NCI-H345 treated with DMSO at 0.1 percent for 48 hours (cell line): ENCODE results near the gene AP3S2.
"Not testable (repeated sequence)": the region's sequence is repeated elsewhere in the genome, so short reads cannot be mapped to it uniquely, and the experiment has no call there.

Source experiments
- DNase-seq: peaks from one replicate; lab custom pipeline; 2025; ENCODE audit not compliant: unreplicated experiment; lab: John Stamatoyannopoulos, UW

Gene AP3S2

GRCh38 chr15:89903858-89904130, 10.0 kb upstream of the AP3S2 start:
- no peak for DNase-seq

- no peak for DNase-seq
Measured at GRCh38 chr15:89903015-89903857, 9.4 kb upstream of the AP3S2 start.

- DNase-seq = no peak
Measured at GRCh38 chr15:89900849-89901248, 7.1 kb upstream of the AP3S2 start.

- DNase-seq = no peak
Measured at GRCh38 chr15:89899951-89900567, 6.3 kb upstream of the AP3S2 start.

GRCh38 chr15:89899295-89899945, 5.6 kb upstream of the AP3S2 start:
- no peak for DNase-seq

- peak; percentile 9 for DNase-seq
Measured at GRCh38 chr15:89898614-89899294, 5.0 kb upstream of the AP3S2 start.

GRCh38 chr15:89898146-89898545, 4.4 kb upstream of the AP3S2 start:
- no peak for DNase-seq

- DNase-seq = no peak
Measured at GRCh38 chr15:89893027-89893426, 767 bp downstream of the AP3S2 start.

GRCh38 chr15:89888214-89888804, 5.5 kb downstream of the AP3S2 start:
- DNase-seq = no peak

GRCh38 chr15:89885611-89886010, 8.2 kb downstream of the AP3S2 start:
- DNase-seq = no peak

GRCh38 chr15:89885179-89885578, 8.6 kb downstream of the AP3S2 start:
- not testable (repeated sequence) for DNase-seq

GRCh38 chr15:89883518-89883917, 10.3 kb downstream of the AP3S2 start:
- no peak for DNase-seq

- DNase-seq = no peak
Measured at GRCh38 chr15:89880727-89881126, 13.1 kb downstream of the AP3S2 start.

- no peak for DNase-seq
Measured at GRCh38 chr15:89878323-89878722, 15.5 kb downstream of the AP3S2 start.

- DNase-seq = no peak
Measured at GRCh38 chr15:89877083-89877425, 16.7 kb downstream of the AP3S2 start.

- no peak for DNase-seq
Measured at GRCh38 chr15:89876396-89877082, 17.3 kb downstream of the AP3S2 start.

- DNase-seq = no peak
Measured at GRCh38 chr15:89875741-89876140, 18.1 kb downstream of the AP3S2 start.

GRCh38 chr15:89874926-89875564, 18.7 kb downstream of the AP3S2 start:
- peak; percentile 11 for DNase-seq

GRCh38 chr15:89870688-89871288, 23.0 kb downstream of the AP3S2 start:
- no peak for DNase-seq

GRCh38 chr15:89870006-89870405, 23.8 kb downstream of the AP3S2 start:
- DNase-seq = no peak
